NB4 (cell line): ENCODE data around the gene C2orf92.

Experiments
- CTCF ChIP-seq: IDR thresholded peaks from one replicate; pipeline ENCODE4 v1.5.1; 2012; ENCODE audit warnings: low read depth, low read length
- MYC ChIP-seq: IDR thresholded peaks from 2 replicates; pipeline ENCODE4 v1.6.1; 2011; ENCODE audit warnings: low read depth, low read length
- POLR2A ChIP-seq: IDR thresholded peaks from 2 replicates; pipeline ENCODE4 v1.6.1; 2011; ENCODE audit warnings: mild to moderate bottlenecking; ENCODE audit not compliant: insufficient read length; ENCODE audit errors: extremely low read depth

DNA sequence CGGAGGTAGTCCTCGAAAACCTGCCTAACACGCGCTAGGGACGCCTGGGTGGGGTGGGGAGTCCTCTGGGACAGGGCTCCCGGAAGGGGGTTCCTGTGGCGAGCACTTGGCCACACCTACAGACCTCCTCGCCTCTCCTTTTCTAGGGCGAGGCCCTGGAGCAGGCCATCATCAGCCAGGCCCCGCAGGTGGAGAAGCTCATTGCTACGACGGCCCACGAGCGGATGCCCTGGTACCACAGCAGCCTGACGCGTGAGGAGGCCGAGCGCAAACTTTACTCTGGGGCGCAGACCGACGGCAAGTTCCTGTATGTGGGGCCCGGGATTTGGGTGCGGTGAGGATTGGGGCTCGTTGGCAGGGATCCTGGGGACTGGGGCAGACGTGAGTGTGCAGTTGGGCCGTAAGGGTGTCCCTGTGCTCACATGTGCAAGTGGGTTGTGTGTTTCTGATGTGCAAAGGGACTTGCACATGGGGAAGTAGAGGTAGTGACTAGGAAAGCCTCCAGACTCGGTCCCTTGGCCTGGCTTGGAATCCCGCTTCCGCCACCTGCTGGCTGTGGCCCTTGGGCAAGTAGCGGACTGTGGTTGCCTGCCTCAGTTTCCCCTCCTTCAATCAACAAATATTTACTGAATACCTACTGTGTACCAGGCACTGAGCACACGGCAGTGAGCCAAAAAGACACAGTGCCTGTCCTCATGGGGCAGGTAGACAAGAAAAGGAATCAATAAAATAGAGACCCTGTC lies 55.6 kb downstream of the C2orf92 start:
- TF ChIP-seq CTCF = no peak
- no peak for TF ChIP-seq POLR2A
- TF ChIP-seq MYC = no peak
